Activated CD8-positive, alpha-beta memory T cell treated with anti-CD3 and anti-CD28 coated beads for 1 hour (primary cell): ENCODE data around the gene APBB2.

Experiments
- DNase-seq, 2 donors: peaks; one replicate each; pipeline ENCODE4 v3.0.0-alpha.2; 2020; ENCODE audit warnings: low read depth in 1 of 2; ENCODE audit errors: extremely low read depth in 1 of 2

APBB2 gene

DNA sequence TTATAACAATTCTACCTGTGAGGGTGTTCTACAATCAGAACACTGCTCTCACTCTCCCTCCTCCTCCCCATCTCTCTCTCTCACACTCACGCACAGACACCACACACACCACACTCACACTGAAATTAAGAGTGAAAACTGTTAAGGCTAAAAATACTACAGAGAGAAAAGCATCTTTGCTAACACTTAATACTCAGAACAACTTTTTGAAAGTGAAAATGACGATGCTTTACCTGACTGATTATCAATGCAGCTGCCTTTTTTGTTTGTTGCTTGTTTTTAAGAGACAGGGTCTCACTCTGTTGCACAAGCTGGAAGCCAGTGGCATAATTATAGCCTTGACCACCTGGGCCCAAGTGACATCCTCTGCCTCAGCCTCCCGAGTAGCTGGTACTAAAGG, 222.4 kb downstream of the APBB2 start:
- no peak for DNase-seq

DNA sequence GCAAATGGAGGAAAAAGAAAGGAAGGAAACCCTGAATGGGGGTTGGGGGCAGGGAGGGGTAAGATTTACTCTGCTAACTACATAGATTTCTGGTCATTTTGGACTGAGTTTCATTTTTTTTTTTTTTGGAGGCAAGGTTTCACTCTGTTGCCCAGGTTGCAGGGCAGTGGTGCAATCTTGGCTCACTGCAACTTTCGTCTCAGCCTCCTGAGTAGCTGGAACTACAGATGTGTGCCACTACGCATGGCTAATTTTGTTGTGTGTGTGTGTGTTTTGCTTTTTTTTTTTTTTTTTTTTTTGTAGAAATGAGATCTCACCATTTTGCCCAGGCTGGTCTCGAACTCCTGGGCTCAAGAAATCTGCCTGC, 223.5 kb downstream of the APBB2 start:
- no peak for DNase-seq

DNA sequence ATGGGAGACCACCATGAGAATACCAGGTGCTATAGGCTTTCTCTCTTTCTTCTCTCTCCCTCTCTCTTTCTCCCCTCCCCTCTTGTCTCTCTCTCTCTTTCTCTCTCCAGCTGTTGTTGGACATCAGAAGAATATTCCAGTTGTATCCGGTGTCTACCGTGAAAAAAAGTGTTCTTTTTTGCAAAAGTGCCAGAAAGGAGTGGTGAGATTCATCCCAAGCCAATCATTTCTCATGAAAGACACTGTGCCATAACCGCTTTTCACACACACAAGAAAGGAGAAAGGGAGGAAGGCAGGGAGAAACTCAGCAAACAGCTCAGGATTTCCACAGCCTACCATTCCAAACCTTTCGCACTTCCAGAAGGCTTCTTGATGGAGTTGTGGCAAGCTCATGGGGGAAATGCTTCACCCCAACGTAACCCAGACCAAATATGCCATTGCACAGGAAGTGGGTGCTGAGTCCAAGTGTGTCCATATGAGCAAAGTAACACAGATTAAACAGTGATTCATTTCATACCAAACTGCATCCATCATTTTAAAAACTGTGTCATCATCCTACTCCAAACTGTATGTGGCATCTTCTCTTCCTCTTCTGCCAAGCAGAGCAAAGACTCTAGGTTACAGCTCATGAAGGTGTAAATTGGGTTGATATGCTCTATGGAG, 224.0 kb downstream of the APBB2 start:
- no peak for DNase-seq

DNA sequence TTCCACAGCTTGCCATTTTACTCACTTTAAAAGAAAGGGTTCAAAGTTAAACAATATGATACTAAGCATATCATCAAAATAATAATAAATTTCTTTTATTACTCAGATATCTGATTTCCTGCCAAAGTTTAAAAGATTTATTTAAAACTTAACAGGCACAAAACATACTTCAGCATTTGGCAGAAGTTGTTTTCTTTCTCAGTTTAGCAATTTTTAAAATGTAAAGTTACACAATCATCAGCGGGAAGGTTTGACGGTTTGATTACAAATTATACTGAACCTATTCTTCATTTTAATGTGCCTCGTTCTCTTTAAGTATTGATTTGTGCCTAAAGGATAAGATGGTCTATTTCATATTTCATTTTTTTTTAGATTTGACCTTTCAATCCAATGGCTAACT, 227.2 kb downstream of the APBB2 start:
- DNase-seq = no peak

DNA sequence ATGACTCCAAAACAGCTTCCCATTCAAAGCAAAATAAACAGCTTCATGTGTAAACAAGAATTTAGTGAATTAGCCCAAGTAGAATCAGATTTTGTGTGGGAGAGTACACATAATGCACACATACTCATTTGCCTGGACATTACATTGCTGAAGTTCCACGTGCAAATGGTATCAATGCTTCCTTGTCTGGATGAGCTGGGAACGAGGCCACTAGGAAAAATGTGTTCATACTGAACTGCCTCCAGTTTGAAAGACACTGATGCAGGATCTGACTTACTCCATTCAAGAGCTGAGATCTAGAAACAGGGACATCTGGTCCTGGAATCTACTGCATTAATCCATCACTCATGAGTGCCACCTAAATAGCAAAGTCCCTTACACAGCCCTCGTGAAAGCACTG, 228.0 kb downstream of the APBB2 start:
- no peak for DNase-seq

DNA sequence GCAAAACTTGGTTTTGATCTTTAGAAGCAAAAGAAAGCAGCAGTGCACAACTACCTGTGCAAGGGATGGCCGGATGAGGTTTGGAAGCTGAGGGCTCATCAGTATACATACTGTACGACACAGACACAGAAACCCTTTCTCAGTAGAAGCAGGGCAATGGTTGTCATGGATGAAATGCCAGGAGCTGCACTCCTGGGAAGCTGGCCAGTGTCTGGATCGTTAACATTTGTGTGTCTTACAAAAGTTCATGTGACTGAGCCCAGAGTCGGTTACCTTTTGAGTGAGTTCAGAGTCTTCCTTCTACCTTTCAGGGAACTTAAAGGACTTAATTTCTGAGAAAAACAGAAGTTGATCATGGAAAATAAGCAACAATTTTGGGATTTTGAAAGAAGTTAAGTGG, 230.3 kb downstream of the APBB2 start:
- DNase-seq = no peak

DNA sequence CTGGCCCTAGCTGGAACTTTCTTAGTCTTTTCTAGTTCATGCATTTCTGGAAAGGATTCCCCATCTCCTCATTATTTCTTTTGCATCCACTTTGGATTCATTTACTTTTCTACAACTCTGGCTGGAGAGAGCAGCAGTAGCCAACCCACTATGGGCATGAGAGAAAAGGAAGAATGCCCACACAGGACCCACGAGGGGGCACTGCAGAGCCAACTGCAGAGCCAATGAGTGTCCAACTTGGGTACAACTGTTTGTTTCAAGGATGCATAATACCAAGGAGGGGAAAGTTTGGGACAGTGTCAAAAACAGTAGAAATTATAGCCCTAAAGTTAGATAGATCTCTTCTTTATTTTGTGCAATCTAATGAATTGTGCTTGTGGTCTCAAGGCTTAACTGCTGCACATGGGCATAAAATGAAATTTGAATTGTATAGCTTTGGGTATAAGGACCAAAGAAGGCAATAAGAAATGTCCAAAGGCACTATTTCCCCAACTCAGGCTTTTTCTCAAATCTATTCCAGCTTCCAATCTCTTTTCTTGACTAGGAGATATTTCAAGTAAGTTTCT, 233.9 kb downstream of the APBB2 start:
- DNase-seq = no peak

DNA sequence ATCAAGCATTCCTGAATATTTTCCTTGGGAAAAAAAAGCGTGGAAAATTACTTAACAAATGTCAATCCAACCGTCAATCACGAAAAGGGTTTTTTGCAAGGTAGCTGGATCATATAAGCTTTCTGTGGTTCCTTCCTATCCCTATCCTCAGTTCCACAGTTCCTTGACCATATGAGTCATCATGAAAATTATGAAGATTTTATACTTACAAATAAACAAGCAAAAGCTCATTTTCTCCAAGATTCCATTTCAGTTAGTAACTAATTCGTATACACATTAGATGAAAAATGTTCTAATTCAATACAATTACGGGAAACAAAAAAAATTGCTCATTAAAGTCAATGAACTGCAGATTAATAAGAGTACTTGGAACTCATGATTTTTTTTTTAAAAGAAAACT, 235.8 kb downstream of the APBB2 start:
- no peak for DNase-seq

DNA sequence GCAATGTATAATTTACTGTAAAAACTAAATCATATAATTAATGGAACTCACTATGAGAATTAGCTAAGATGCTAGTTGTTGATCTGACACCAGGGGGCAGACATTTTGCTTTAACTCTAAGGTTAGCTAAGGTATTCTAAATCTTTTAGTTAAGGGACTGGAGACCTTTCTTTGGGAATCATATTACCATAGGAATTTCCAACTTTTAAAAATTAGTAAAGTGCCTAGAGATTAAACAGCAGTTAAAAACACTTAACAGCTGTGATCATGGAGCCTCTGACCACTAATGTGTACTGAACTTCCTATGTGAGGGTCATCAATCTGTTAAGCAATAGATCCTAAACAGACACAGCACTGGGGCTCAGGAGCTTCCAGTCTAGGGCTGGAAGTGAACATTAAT, 238.0 kb downstream of the APBB2 start:
- no peak for DNase-seq

DNA sequence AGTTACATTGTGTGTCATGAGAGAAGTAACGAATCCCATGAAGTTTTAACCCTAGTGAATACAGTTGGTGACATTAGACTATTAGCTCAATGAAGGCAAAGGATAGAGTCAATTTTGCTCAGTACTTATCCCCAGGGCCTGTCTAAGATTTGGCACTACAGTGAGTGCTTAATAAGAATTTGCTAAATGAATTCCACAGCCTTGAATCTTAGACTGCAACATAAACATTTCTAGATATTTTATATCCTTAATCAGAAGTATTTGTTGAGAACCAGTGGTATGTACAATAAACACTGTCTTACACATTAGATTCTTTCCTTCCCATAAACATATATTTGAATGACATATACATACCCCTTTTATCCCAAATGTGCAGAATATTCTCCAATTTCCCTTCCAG, 241.6 kb downstream of the APBB2 start:
- no peak for DNase-seq

DNA sequence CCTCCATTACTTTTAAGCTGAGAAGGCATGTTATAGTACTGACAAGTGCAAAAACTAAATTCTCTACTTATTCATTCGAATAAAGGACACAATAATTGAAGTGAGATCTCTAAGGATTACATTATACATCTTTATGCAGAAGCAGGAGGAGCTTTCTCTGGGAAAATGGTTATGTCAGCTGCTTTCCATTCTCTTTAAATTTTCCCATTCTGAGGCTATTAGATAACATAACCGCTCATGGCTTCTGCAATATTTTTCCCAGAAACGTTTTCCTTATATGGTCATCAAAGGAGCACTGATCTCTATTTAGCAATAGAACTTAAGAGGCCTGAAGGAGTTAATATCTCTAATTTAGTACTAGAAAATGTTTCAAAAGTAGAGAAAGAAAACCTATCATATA, 243.0 kb downstream of the APBB2 start:
- no peak for DNase-seq

DNA sequence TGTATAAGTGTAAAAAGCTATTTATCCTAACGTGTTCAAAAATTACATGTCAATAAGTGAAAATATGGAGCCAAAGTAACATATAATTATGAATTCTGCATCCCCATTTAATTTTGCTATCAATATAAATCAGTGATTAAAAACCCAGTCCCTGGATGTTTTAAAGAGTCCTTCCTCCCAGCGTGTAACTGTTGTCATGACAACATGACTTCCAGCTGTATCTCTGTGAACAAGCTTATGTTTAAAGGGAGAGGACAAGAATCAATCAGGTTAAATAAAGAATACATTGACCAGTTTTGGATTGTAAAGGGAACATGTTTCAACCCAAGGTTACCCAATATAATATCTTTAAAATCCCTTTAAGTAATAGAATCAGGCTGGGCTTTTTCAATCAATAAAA, 244.8 kb downstream of the APBB2 start:
- no peak for DNase-seq

DNA sequence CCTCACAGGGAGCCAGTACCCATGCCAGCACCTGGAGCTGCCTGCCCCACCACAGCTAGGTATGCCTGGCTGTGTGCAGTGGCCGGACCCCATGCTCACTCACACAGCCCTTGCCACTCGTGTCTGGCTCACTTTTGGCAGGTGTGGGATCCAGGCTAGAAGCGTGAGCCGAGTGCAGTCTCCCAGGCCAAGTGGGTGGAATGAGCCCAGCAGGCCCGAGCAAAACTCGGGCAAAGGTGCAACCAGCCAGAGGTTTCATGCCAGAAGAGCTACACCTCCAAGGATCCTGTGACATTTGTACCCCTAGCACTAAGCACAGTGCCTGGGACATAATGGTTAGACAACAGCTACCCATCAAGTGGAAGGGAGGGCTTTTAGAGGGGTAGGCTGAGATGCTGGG, 246.8 kb downstream of the APBB2 start:
- DNase-seq = no peak

DNA sequence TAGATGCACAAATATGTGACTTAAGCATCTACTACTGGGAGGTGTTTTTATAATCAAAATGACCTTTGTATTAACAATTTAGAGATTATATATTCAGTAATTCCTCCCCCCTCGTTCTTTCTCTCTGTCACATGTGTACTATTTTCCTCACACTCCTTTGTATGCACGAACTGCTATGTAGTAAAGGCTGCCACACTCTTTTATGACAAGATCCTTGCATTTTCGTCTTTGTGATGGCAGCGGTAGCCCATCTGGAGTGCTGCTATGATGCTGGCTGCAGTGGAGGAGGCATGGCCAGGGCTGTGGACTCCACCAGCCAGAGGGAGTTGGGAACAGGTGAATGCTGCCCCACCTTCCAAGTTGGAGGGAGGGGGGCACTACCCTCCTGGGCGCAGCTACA, 248.3 kb downstream of the APBB2 start:
- no peak for DNase-seq

DNA sequence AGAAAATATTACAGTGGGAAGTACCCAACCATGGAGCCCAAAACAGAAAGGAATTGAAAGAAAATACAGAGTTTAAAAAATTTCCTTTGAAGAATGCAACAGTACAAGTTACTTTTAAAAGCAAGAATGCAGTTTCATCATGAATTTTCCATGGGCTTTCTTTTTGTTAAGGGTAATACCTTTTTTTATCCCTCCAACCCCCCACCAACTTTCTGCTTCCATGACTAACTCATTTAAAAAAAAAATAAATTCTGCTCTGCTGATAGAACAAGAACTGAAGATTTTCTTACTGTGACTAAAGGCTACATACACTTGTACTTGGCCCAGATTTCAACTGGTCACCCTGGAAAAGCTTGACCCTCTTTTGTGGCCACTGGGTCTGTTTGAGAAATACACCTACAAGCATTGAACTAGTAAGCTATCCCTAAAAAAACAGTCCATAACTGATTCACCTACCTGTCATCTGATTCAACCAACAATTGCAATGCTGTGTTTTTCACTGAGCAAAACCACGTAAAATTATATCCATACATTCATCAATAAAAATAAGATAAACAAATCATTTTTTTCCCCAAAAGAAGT, 250.4 kb downstream of the APBB2 start:
- DNase-seq = no peak

DNA sequence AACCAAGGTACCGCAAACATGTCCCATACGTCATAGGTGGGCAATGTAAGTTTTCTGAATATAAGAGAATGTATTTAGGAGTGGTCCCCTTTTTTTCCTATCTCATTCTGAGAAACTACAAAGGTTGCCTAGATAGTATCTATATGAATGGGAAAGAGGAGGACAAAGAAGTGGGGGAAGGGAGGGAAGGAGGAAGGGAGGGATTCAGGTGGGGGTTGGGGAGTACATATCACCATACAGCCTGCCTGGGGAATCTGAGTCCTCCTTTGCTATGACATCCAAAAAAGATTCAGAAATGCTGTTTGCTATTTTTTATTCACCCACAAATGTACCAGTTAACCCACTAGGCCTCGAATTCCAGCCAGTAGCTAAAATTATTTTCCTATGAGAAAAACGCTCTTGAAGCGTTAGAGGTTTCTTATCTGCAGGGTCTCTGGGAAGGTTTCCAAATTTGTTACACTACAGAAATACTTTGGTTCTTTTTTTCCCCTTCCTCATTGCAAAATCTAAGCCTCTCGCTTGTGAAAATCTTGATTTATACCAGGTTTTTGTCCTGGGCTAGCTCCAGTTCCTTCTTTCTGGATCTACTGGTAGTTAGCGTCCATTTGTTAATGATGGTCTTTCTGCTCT, 251.7 kb downstream of the APBB2 start:
- DNase-seq = no peak

DNA sequence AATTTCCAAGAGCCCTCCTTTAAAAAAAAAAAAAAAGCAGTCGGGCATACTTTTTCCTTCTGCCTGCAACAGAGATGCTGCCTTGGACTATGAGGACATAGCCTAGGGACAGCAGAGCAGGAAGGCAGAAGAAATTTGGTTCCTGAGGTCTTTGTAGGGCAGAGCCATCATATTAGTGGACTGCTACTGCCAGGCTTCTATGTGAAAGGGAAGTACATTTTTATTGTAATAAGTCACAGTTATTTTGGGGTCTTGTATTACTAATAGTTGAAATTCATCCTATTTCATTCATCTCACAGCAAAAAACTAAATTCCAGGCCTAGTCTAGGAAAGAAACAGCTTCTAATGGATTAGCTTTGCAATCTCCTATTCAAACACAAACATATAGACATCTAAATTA, 253.4 kb downstream of the APBB2 start:
- no peak for DNase-seq

DNA sequence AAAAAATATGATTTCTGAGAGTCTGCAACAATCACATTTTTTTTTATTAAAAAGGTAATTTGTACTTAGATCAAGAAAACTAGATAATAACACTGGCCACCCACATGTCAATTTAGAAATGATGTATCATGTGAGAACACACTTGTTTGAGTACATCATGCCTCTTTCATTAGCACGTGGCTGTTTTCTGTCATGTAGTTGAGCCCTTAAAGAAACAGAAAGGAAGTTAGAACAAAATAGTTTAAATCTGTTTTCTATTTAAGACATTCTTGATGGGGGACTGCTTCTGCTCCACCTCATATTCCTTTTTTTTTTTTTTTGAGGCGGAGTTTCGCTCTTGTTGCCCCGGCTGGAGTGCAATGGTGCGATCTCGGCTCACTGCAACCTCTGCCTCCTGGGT, 257.1 kb downstream of the APBB2 start:
- DNase-seq = no peak

DNA sequence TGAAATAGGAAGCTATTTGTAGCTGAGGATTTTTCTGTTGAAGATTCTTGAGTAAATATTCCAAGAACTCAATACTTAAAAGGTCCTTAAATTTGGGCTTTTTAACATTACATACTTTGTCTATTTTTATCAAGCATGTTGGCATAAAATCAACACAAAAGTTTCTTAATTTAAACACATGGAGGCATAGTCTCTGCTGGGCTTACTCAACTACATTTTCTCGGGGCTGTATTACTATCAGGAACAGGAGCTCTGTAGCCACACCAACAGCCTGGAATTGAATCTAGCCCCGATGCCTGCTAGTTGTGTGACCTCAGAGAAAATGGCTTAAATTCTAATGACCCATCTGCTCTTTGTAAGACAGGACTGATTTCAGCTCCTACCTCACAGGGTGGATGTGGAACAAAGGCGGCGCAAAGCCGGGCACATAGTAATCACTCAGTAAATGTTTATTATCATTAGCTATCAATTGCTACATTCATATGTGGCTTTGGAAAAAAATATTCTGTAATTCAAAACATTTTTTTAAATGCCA, 257.6 kb downstream of the APBB2 start:
- DNase-seq = no peak

DNA sequence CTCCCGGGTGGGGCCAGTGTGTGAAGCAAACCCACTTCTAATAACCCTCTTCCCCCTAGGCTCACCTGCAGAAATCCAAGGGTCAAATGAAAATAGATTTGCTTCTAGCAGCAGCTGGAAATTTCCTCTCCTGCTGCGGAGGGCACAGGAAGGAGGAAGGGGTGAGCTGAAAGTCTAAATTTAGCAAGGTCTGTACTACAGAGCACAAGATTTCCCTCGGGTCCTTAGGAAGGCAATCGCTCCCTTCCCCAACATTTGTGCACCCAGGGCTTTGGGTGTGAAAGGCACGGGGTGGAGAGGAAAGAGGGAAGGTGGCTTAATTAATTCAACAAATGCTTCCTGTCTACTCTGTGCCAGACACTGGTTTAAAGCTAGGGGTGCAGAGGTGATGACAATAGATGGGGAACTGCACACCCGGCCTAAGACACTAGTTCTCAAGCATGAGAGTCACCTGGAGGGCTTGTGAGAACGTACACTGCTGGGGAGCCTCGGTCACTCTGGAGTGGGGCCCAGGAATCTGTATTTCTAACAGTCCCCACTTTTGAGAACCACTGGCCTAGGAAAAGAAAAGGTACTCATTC, 260.2 kb downstream of the APBB2 start:
- no peak for DNase-seq

DNA sequence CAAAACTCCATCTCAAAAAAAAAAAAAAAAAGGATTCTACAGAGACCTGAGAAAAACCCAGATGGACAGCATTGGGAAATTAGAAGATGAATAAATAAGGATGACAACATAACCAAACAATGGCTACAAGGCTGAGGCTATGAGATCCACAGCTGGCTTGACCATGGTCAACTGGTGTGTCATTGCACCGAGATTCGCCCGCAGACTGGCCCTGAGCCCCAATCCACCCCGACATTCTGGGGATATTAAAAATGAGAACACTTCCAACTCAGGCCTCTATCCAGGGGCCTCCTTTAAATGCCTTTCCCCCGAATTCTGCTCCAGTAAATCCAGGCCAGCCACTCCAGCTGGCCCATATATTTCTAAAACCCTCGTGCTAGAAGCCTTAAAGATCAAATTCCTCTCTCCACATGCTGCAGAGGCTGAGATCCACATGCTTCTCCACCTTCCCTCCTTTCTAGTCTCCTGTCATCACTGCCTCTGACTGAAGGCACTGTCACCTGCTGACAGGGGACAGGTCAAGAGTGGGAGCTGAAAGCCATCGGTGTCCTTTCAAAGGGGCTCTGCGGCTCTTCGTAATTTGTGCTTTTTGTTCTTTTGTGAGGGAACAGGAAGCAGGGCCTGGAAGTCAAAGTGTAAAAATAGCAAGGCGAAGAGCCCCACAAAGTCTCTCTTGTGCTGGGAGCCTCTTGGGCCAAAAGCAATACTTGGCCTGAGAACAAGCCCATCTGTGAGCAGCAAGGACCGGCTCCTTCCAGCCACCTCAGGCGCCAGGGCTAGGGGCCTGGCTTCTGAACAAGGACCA, 260.9 kb downstream of the APBB2 start:
- no peak for DNase-seq
